ENCODE data around the gene EHMT1. TPM values are rescaled to one million over a fixed set of nuclear protein-coding genes. Genes with fewer than 3 reads are reported as not detected.

The EHMT1 gene
- total RNA-seq, 6 experiments from 2014 or later: 26.8 to 51.9 (median 36.7) TPM

GRCh38 chr9:137645211-137645610 is 26.4 kb downstream of the EHMT1 start:
- Histone ChIP-seq H3K9me3 (no peaks in the 10 kb centered on the region), H3K27me3 (no peaks in the 10 kb centered on the region), H3K4me1 (no peaks in the 10 kb centered on the region), H3K36me3 (peaks cover 0 to 3% (median 0%) of the 10 kb centered on the region in 4 donors), H3K4me3 (no peak overlapping the region), H3K27ac (no peak overlapping the region)
- intact Hi-C loops (cut with DNase I): no loop called here
- TF ChIP-seq POLR2A (IDR thresholded peaks at IDR 0.05) (no peak), CTCF (IDR thresholded peaks at IDR 0.05) (no peak)
- DNase-seq (no peak), ATAC-seq (no peak)
- WGBS (ENCODE audit: insufficient coverage, low coverage, low lambda C conversion rate, missing lambda C conversion rate): 84% methylated on average over 5 of the region's 5 CpGs

- H3K4me1 ChIP-seq: no peaks in the 10 kb centered on the region
- no peak overlapping the region for H3K27ac ChIP-seq
- ATAC-seq (peak in 1 of 4 donors; percentile 29), DNase-seq (no peak)
- H3K4me3 ChIP-seq: no peak overlapping the region
- no peaks in the 10 kb centered on the region for H3K9me3 ChIP-seq
- WGBS (ENCODE audit: insufficient coverage, low coverage, low lambda C conversion rate, missing lambda C conversion rate): 100% methylated on average over 1 of the region's 13 CpGs
- intact Hi-C loops (cut with DNase I): no loop called here
- peaks cover 0 to 6% (median 0%) of the 10 kb centered on the region in 4 donors for H3K36me3 ChIP-seq
- no peaks in the 10 kb centered on the region for H3K27me3 ChIP-seq
- TF ChIP-seq POLR2A (IDR thresholded peaks at IDR 0.05) (no peak), CTCF (IDR thresholded peaks at IDR 0.05) (no peak)
Observed at GRCh38 chr9:137646341-137646740, 27.5 kb downstream of the EHMT1 start.

- Histone ChIP-seq H3K27me3 (no peaks in the 10 kb centered on the region), H3K36me3 (peaks cover 0 to 6% (median 0%) of the 10 kb centered on the region in 4 donors), H3K4me3 (no peak overlapping the region), H3K9me3 (no peaks in the 10 kb centered on the region), H3K4me1 (no peaks in the 10 kb centered on the region), H3K27ac (no peak overlapping the region)
- no peak for ATAC-seq
- intact Hi-C loops (cut with DNase I): no loop called here
- TF ChIP-seq CTCF (IDR thresholded peaks at IDR 0.05): no peak
- TF ChIP-seq POLR2A (IDR thresholded peaks at IDR 0.05): no peak
- WGBS (ENCODE audit: insufficient coverage, low coverage, low lambda C conversion rate, missing lambda C conversion rate): 55% methylated on average over 14 of the region's 15 CpGs
- no peak for DNase-seq
Observed at GRCh38 chr9:137647096-137647714, 28.4 kb downstream of the EHMT1 start.

- intact Hi-C loops (cut with DNase I): no loop called here
- WGBS (ENCODE audit: insufficient coverage, low coverage, low lambda C conversion rate, missing lambda C conversion rate): 22% methylated on average over 1 of the region's 2 CpGs
- no peak for DNase-seq
- H3K4me3 ChIP-seq: no peak overlapping the region
- no peaks in the 10 kb centered on the region for H3K9me3 ChIP-seq
- peaks cover 0 to 6% (median 0%) of the 10 kb centered on the region in 4 donors for H3K36me3 ChIP-seq
- H3K27me3 ChIP-seq: no peaks in the 10 kb centered on the region
- H3K4me1 ChIP-seq: no peaks in the 10 kb centered on the region
- no peak overlapping the region for H3K27ac ChIP-seq
- TF ChIP-seq CTCF (IDR thresholded peaks at IDR 0.05) (no peak), POLR2A (IDR thresholded peaks at IDR 0.05) (no peak)
- no peak for ATAC-seq
Observed at GRCh38 chr9:137648396-137648795, 29.6 kb downstream of the EHMT1 start.

Measured in right lobe of liver (tissue), 6 donors.